RCC 7860 (cell line): ENCODE data around the gene NUMB.

Source experiments
- DNase-seq: peaks from one replicate; pipeline ENCODE4 v3.0.0-alpha.2; 2015; ENCODE audit warnings: low spot score
- FAIRE-seq: peaks from 2 replicates; lab custom pipeline; 2012; peaks lifted over from hg19 to GRCh38; lab: Jason Lieb, UNC

Gene NUMB

DNA sequence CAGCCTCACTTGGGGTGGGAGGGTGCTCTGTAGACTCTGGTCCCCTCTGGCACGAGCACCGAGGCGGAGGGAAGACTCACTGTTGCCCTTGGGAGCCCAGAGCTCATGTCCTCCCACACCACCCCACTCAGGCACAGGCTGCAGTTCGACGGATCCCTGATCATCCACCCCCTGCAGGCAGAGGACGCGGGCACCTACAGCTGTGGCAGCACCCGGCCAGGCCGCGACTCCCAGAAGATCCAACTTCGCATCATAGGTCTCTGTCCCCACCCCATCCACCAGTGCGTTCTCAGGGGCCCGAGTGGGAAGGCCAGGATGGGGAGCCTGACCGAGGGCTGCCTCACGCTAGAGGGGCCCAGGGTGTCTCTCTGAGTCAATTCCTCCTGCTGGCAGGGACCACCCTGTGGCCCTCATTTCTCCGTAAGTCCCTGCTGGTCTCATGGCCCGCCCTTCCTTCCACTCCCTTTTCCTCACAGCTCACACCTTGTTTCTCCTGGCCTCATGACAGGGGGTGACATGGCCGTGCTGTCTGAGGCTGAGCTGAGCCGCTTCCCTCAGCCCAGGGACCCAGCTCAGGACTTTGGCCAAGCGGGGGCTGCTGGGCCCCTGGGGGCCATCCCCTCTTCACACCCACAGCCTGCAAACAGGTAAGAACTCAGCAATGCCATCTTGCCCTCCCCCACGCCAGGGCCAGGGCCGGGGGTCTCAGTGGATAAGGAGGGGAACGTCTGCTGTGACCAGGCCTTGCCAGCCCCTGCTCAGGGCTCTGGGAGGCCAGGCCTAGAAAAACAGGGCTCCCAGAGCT is 194.1 kb downstream of the NUMB start:
- DNase-seq (no peak), FAIRE-seq (no peak)

DNA sequence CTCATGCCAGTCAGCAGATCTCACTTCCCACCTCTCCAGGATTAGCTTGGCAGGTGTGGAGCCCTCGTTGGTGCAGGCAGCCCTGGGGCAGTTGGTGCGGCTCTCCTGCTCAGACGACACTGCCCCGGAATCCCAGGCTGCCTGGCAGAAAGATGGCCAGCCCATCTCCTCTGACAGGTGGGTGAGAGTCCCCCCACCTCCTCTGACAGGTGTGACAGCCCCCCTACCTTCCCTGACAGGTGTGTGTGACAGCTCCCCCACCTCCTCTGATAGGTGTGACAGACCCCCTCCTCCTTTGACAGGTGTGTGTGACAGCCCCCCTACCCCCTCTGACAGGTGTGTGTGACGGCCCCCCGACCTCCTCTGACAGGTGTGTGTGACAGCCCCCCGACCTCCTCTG is 194.7 kb downstream of the NUMB start:
- no peak for DNase-seq
- FAIRE-seq, result no peak

DNA sequence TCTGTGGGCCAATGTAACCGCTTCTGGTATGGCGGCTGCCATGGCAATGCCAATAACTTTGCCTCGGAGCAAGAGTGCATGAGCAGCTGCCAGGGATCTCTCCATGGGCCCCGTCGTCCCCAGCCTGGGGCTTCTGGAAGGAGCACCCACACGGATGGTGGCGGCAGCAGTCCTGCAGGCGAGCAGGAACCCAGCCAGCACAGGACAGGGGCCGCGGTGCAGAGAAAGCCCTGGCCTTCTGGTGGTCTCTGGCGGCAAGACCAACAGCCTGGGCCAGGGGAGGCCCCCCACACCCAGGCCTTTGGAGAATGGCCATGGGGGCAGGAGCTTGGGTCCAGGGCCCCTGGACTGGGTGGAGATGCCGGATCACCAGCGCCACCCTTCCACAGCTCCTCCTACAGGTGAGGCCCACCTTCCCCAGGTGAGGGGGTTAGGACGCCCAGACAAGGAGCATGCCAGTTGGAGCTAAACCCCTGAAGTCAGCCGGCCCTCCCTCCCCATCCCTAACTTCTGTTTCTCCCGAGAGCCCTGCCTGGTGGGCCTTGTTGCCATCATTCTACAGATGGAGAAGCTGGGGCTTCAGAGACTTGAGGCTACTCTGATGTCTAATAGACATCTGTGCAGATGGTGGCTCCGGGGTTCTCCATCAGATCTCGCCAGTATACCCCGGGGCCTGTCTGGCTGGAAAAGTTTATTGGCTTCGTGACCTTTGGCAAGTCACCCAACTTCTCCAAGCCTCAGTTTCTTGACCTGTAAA is 195.7 kb downstream of the NUMB start:
- FAIRE-seq (no peak), DNase-seq (no peak)

DNA sequence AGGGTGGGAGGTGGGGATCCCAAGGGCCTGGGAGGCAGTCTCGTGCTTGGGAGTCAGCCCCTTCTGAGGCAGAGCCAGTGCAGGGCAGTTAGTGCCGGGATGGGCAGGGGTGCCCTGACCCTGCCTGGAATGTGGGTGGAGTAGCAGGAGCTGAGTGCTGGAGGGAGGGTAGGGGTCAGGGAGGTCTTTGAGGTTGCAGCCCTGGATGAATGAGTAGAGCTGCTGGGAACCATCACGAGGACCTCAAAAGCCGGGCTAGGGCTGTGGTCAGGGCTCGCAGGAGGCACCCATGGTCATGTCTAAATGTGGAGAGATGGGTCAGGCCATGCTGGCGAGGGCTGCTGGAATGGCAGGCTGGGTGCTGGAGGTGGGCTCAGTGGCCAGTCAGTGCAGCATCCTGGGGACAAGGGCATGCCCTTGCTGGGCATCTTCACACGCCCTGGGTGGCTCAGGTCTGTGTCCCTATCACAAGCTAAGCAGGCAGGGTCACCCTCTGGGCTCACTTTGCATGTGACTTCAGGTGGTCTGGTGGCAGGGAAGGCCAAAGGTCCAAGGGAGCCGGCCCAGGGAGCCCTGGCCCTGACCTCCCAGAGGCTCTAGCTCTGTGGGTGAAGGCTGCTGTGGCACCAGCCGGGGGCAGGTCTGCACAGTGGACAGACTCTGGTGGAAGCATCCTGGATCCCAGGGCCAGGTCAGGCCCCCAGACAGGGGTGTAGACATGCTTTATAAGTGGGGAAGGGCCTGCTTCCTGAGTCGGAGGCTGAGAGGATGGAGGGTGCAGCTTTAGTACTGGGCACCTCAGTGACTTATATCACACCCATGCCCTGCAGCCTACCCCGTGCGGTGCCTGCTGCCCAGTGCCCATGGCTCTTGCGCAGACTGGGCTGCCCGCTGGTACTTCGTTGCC is 196.6 kb downstream of the NUMB start:
- no peak for FAIRE-seq

DNA sequence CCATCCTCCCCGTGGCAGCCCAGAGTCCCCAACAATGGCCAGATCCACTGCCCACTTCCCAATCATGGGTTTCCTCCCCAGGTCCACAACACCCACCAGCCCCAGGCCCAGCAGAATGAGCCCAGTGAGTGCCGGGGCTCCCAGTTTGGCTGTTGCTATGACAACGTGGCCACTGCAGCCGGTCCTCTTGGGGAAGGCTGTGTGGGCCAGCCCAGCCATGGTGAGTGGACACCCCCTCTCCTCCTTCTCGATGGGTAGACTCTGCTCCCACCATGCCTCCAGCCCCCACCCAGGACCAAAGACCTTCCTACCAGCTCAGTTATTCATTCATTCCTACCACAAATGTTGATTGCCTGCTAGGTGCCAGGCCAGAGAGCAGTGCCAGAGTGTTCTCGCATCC is 197.3 kb downstream of the NUMB start:
- DNase-seq (no peak), FAIRE-seq (no peak)

More for the DNA sequence above, 196.6 kb downstream of the NUMB start:
- no peak for DNase-seq

DNA sequence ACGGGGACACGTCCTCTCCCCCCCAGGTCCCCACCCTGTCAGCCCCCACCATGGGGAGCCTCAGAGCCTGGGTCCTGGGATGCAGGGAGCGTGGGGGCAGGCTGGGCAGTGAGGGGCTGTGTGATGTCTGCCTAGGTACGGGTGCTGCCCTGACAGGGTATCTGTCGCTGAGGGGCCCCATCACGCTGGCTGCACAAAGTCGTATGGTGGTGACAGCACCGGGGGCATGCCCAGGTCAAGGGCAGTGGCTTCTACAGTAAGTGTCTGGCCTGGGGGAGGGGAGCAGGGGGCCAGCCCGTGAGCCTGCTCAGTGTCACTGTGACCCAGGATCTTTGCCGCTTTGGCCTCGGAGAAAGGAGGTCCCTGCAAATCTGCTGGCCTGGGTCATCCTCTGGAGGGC is 197.8 kb downstream of the NUMB start:
- FAIRE-seq (no peak), DNase-seq (no peak)

DNA sequence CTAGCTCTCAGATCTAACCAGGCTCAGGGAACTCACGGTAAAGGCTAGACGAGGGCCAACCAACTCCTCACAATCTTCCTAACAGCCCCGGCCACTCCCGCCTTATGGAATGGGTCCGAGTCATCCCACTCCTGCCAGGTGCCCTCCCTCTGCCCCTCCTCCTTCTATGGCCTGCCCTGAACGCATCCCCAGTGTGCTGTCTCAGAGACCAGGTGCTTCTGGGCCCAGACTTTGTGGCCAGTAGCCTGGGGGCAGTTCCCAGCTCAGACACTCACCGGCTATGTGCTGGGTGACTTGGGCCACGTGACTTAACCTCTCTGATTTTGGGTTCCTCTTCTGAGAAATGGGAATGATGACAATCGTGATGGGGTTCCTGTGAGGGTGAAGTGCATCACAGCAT is 198.5 kb downstream of the NUMB start:
- DNase-seq (no peak), FAIRE-seq (no peak)

DNA sequence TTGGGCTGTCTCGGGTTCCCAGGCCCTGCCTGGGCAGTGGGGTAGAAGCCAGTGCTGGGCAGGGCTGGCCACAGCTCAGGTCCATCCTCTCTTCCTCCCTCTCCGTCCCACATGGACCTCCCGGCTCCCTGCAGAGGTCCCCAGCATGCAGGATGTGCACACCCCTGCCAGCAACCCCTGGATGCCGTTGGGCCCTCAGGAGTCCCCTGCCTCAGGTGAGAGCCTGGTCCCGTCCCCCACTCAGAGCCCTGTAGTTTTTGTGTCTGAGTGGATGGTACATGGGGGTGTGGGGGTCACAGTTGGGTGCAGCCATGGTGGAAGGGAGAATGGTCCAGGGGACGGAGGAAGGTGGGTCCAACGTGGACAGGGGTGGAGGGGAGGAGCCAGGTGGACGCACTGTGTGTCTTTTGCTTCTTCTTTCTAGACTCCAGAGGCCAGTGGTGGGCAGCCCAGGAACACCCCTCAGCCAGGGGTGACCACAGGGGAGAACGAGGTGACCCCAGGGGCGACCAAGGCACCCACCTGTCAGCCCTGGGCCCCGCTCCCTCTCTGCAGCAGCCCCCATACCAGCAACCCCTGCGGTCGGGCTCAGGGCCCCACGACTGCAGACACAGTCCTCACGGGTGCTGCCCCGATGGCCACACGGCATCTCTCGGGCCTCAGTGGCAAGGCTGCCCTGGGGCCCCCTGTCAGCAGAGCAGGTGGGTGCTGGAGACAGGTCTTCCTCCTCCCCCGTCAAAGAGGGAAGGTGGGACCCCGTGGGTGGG is 199.3 kb downstream of the NUMB start:
- DNase-seq (no peak), FAIRE-seq (no peak)

DNA sequence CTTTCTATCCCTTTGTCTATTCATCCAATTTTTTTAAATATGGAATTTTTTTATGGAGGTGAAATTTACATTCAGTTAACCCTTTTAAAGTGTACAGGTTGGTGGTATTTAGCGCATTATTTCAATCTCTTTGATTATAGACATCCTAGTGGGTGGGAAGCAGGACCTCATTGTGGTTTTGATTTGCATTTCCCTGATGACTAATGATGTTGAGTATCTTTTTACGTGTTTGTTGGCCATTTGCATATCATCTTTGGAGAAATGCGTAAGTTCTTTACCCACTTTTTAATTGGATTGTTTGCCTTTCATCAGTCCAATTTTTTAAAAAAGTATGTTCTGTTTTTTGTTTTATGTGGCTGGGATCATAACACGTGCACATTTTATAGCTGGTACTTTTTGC is 200.3 kb downstream of the NUMB start:
- DNase-seq (no peak), FAIRE-seq (no peak)

DNA sequence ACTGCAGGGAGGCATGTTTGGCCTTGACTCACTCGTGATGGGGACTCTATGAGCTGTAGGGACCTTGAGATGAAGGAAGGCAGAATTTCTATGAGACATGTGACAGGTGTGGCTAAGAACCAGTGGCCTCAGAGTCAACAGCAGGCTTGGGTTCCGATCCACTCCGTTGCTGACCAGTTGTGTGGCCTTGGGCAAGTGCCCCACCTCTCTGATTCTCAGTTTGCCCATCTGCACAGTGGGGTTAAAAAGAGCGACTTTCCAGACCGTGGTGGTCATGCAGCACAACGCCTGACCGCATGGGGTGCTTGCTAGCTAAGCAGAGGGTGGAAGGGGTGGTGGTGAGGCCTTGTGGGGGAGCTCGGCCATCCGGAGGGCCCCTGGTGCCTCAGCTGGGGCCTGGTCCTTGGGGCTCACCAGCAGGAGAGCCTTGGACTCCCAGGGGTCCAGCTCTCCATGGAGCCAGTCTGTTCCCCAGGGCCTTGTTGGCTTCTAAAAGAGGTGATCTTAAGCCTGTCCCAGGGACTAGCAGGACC is 202.6 kb downstream of the NUMB start:
- FAIRE-seq, result no peak
- no peak for DNase-seq

DNA sequence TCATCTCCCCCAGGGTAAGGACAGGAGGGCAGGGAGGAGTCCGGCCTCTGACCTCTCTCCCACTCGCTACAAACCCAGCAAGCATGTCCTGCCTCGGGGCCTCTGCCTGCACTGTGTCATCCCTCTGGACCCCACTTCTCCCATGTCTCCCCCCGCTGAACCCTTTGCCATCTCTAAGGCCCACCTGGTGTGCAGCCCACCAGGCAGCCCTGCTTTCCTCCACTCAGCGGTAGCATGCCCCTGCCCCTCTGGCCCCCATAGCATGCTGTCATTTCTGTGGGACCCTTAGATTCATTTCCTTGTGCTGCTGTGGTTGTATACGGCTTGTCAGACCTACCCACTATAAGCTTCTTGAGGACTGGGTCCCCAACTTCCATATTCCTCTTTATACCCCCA is 203.3 kb downstream of the NUMB start:
- FAIRE-seq (no peak), DNase-seq (no peak)

DNA sequence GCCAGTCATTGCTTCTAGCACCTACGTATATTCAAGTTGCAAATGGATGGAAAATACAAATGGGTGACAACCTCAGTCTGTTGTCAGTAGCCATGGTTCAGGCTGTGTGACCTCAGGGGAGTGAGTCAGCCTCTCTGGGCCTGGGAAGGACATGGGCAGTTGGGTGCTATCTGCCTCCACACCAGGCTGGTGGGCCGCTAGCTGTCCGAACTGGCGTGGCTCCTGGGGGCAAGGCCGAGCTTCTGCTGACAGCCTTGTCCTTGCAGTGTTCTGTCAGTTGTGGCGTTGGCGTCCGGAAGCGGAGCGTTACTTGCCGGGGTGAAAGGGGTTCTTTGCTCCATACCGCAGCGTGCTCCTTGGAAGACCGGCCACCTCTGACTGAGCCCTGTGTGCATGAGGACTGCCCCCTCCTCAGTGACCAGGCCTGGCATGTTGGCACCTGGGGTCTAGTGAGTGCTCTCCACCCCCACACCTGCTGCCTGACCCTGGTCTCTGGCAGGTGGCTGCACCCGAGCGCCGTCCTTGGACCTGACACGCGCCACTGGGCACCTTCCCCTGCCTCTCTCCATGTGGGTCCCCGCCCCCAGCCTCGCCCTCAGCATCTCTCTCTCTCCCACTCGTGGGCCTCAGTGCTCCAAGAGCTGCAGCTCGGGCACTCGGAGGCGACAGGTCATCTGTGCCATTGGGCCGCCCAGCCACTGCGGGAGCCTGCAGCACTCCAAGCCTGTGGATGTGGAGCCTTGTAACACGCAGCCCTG is 203.9 kb downstream of the NUMB start:
- no peak for DNase-seq
- no peak for FAIRE-seq

DNA sequence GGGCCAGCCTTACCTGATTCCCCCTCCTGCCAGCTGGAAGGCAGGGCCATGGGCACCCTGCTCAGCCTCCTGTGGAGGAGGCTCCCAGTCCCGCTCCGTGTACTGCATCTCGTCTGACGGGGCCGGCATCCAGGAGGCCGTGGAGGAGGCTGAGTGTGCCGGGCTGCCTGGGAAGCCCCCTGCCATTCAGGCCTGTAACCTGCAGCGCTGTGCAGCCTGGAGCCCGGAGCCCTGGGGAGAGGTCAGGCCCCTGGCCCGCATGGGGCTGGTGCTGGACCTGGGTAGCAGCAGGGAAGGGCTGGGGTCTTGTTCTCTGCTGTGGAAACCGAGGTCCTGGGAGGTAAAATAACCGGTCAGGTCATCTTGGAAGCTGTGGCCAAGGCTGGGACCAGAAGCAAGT is 204.6 kb downstream of the NUMB start:
- DNase-seq, result no peak
- FAIRE-seq, result no peak

DNA sequence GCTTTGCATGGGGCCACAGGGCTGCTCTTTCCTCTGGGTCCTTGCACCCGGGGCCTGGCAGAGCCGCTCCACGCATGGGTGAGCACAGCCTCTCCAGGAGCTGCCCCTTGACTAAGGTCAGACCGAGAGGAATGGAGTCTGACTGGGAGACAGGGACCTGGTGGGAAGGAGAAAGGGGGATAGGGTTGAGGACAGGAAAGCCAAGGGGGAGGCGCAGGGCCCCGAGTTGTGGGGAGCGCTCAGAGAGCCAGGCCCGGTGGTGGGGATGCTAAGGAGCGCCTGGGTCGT is 205.1 kb downstream of the NUMB start:
- no peak for FAIRE-seq
- DNase-seq, result no peak

DNA sequence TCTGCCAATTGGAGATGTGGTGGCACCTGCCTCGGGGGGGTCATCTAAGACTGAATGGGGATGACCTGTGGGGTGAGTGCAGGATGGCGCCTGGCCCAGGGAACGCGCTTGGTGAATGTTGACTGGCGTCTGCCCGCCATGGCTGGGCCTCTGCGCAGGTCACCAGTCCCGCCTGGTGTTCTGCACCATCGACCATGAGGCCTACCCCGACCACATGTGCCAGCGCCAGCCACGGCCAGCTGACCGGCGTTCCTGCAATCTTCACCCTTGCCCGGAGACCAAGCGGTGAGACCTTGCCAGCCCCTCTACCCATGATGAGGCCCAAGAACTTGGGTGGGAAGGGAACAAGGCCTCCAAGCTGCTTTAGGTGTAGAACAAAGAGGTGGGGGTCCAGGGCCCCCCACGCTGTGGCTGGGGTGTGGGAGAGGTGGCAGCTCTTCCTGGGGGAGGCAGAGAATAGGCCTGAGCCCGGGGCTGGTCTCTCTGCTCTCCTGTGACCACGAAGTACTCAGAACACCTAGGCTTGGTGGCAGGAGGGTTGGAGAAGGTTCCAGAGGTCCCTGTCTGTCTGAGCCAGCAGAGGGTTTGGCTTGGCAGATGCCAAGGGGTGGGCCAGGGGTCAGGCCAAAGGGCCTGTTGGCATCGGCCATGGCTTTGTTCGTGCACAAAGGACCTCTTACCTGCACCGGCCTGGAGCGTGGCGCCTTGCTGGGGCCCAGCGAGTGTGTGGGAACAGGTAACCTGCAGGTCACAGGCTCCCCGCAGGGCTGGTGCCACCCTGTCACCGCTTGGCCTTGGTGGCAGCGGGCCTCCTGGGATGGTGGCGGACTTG is 205.6 kb downstream of the NUMB start:
- no peak for DNase-seq
- FAIRE-seq, result no peak

DNA sequence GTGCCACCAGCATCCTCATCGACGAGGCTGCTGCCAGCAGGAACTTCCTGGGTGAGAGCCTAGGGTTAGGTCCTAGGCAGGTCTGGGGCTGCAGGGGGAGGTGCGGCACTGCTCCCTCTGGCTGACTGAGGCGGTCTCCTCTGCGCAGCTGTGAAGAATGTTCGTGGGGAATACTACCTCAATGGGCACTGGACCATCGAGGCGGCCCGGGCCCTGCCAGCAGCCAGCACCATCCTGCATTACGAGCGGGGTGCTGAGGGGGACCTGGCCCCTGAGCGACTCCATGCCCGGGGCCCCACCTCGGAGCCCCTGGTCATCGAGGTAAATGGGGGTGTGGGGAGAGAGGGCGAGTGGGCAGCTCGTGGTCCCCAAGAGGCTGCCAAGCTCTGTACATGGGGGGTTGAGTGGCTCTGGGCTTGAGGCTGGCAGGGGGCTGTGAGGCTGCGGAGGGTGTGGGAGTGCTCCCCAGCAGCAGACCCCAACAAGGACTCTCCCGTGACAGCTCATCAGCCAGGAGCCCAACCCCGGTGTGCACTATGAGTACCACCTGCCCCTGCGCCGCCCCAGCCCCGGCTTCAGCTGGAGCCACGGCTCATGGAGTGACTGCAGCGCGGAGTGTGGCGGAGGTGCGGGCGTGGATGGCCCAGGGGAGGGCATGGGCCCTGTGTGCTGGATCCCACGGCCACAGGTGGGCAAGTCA is 206.7 kb downstream of the NUMB start:
- DNase-seq, result no peak
- FAIRE-seq, result no peak

DNA sequence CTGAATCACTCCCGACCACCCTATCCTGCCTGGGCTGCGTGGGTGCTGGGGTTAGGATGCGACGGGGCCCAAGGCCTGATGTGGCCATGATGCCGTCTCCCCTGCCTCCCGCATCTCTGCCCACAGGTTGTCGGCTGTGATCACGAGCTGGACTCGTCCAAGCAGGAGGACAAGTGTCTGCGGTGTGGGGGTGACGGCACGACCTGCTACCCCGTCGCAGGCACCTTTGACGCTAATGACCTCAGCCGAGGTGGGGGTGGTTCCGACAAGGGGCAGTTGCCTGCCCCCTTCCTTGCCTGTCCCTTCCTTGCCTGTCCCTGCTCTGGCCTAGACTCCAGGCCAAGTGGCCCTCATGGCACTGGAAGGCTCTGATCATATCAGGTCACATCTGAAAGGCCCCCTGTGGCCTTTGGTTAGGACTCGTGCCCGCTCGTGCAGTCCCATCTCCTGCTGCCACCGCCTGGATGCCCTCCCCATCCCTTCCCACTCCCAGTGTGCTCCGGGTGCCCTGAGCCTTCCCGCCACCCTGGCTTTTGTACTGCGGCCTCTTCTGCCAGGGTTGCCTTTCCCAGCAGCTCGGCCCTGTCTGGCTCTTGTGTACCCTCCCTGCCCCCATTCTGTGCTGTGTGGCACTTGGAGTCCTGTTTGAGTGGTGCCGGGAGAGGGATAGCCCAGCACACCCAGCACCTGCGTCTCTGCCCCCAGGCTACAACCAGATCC is 207.4 kb downstream of the NUMB start:
- FAIRE-seq, result no peak
- no peak for DNase-seq

DNA sequence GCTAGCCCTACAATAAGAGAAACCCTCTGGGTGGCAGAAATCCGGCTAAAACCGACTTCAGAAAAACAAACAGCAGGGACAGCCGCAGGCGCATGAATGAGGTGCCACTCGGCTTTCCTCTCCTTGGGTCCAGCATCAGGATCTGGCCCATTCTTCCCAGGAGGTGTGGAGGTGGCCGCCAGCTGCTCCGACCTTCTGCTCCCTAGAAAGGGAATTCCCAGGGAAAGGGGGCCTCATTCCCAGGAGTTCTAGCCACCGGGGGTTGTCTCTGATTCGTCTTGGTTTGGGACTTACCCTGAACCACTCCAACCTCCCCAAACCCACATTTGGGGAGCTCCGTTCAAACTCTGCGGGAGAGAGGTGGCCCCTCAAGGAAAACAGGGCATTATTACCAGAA is 208.0 kb downstream of the NUMB start:
- FAIRE-seq (no peak), DNase-seq (no peak)
